Limb (tissue), 2 donors: ENCODE data around the gene PSG7.
"Not testable (repeated sequence)": the region's sequence is repeated elsewhere in the genome, so short reads cannot be mapped to it uniquely, and the experiment has no call there.

ENCODE experiments used
- DNase-seq, 2 donors: peaks; one replicate each; pipeline ENCODE4 v3.0.0-alpha.2; 2016; ENCODE audit errors: extremely low spot score in 2 of 2

Gene PSG7

GRCh38 chr19:42937107-42937506, at the start of gene PSG7:
PSG7 (minus strand) TSS chr19:42937207; CDS start chr19:42937076, 131 bp downstream.
- not testable (repeated sequence) for DNase-seq

GRCh38 chr19:42985588-42985987, 48.6 kb upstream of the PSG7 start:
- DNase-seq, result no peak

GRCh38 chr19:42982111-42982510, 45.1 kb upstream of the PSG7 start:
- DNase-seq, result not testable (repeated sequence)

GRCh38 chr19:42971451-42971850, 34.4 kb upstream of the PSG7 start:
- DNase-seq, result not testable (repeated sequence)

- no peak for DNase-seq
Measured at GRCh38 chr19:42965176-42965575, 28.2 kb upstream of the PSG7 start.

GRCh38 chr19:42961119-42961518, 24.1 kb upstream of the PSG7 start:
- DNase-seq, result no peak

GRCh38 chr19:42952126-42952525, 15.1 kb upstream of the PSG7 start:
- not testable (repeated sequence) for DNase-seq

GRCh38 chr19:42951476-42951875, 14.5 kb upstream of the PSG7 start:
- not testable (repeated sequence) for DNase-seq

GRCh38 chr19:42942187-42942789, 5.3 kb upstream of the PSG7 start:
- DNase-seq, result no peak

GRCh38 chr19:42934726-42935125, 2.3 kb downstream of the PSG7 start:
- DNase-seq, result not testable (repeated sequence)

GRCh38 chr19:42934183-42934582, 2.8 kb downstream of the PSG7 start:
- not testable (repeated sequence) for DNase-seq

- not testable (repeated sequence) for DNase-seq
Measured at GRCh38 chr19:42933412-42933811, 3.6 kb downstream of the PSG7 start.

- not testable (repeated sequence) for DNase-seq
Measured at GRCh38 chr19:42932485-42933101, 4.4 kb downstream of the PSG7 start.

GRCh38 chr19:42930214-42930613, 6.8 kb downstream of the PSG7 start:
- not testable (repeated sequence) for DNase-seq

GRCh38 chr19:42928896-42929295, 8.1 kb downstream of the PSG7 start:
- DNase-seq, result no peak

- DNase-seq, result no peak
Measured at GRCh38 chr19:42926781-42927180, 10.2 kb downstream of the PSG7 start.

GRCh38 chr19:42923106-42923505, 13.9 kb downstream of the PSG7 start:
- DNase-seq, result peak in 1 of 2 donors; percentile 2

GRCh38 chr19:42920971-42921370, 16.0 kb downstream of the PSG7 start:
- DNase-seq, result not testable (repeated sequence)

- DNase-seq, result no peak
Measured at GRCh38 chr19:42919757-42920079, 17.3 kb downstream of the PSG7 start.

GRCh38 chr19:42919070-42919756, 17.8 kb downstream of the PSG7 start:
- DNase-seq, result not testable (repeated sequence)

- DNase-seq, result not testable (repeated sequence)
Measured at GRCh38 chr19:42918377-42919069, 18.5 kb downstream of the PSG7 start.

GRCh38 chr19:42917634-42918033, 19.4 kb downstream of the PSG7 start, which contains the start of gene PSG6:
PSG6 (minus strand) TSS chr19:42917894; CDS start chr19:42917792, 102 bp downstream.
- not testable (repeated sequence) for DNase-seq
